Activated gamma-delta T cell treated with Interleukin-2 at 50 U/mL for 16 hours (primary cell): Measurements from ENCODE around the gene KCTD16.

Experiments
- DNase-seq: peaks from one replicate; pipeline ENCODE4 v3.0.0-alpha.2; 2020

The KCTD16 gene

DNA sequence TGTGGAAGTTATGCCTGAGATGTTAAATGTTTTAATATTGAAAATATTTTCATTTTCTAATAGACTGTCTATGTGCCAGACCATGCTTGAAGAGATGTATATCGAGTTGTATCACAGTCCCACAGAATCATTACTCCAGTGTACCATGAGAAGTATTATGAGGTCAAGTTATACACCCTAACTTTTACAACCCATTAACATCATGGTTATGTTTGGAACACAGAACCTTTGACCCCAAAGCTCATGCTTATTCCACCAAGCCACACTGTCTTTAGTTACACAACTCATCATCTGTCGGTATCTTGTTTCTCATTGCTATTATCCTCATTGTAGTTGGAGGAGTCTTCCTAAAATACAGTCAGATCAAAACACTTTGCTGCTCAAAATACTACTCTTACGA lies 248.0 kb downstream of the KCTD16 start:
- no peak for DNase-seq

DNA sequence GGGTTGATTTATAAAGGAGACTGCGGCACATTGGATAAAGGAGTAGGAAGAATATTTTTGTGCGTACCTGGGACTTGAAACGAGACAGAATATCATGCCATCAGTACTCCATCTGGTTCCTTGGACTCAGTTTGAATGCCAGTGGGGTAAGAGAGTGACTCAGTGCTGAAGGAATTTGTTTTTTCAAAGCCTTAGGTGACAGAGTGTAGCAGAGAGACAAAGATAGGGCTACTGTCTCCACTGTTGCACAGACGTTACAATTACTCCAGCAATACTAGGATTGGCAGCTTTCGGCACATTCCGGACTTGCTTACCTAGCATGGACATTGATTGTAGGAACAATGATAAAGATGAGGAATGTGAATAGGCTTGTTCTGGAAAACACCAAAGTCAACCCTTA lies 250.7 kb downstream of the KCTD16 start:
- DNase-seq: no peak

DNA sequence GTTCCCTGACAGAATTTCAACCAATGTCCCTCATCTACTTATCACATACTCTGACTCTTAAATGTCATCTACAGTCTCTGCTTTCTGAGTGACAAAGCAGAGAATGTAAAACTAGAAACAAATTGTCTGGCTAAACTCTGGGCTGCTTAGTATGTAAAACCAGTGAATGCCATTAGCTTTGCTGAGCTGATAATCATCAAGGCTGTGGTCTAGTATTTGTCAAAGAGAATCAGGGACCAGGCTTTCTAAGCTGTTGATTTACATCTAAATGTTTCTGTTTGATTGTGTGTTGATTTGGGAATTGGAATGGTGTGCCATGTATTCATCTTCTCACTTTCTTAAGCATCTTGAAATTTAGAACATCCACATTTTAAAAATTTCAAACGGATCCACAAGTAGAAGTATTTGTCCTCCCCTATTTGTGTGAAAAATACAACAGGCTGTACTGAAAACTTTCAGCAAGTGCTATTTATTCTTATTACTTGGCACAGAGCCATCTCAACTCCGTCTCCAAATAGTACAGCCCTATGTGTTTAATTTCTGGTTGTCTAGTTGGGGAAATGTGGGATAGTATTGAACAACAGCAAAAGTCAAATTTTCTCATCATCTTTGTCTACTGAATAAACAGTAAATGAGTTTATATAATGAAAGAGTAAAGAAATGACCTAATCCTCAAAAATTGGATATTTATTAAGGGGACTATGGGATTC lies 251.5 kb downstream of the KCTD16 start:
- DNase-seq: no peak

DNA sequence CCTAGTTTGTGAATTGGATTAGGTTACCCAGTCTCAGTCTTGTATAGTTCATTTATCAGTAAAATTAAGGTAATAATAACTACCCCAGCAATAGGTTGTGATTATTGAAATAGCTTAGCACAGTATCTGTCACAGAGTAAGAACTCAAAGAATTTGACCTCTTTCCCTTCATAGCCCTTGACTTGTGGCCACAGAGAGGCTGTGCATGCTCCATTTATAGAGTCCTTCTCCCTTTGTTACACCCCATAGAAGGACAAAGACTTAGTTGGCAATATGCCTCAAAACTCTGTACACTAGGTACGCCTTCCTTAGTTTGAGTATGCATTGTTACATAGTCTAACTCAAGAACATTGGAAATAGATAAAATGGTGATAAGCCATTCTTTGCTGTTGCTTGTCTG lies 257.2 kb downstream of the KCTD16 start:
- no peak for DNase-seq

DNA sequence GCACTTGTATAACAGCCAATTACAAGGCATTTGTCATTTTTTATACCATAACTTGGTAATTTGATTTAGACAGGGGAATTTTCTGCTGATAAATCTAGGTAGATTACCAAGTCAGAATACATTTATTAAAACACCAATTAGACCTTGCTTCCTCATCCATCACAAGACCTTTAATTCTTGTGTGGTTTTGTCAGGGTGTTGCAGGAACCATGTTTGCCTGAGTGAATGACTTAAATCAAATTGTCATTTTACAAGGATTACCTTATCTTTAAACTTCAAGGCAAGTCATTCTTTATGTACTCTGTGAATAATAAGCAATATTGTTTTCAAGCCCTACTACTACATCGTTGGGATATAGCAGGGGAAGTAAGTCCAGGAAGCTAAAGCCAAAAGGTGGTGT lies 257.7 kb downstream of the KCTD16 start:
- DNase-seq: no peak

DNA sequence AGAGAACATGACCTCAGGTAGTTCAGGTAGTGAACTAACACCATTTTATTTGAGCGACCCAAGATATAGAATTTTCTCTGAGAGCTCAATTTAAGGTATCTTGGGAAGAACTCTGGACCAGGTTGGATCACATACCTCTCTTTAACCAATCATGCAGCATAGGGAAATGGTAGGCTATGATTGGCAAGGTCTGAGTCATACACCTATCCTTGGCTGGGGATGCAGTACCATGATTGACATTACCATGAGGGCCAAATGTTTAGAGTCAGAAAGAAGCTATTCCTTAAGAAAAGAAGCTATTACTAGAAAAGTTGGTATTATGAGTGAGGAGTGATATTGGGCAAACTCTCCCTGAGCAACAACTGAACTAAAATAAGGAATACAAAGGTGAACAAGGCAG lies 258.7 kb downstream of the KCTD16 start:
- no peak for DNase-seq

DNA sequence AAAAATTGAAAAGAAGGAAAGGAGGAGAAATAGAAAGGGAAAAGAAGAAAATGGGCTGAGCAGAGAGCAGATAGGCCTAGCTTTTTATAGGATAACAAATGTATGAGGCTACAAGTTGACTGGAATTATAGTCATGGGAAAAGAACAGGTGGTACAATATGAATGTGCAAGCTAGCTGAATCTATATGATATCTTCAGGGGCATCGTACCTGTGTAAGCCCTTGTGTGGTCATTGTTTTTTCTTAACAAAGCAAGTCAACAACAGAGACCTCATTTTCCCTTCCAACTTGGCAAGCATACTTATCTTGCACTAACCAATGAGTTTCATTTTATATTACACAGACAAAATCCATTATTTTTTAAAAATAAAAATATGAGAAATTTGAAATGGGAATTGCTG lies 259.2 kb downstream of the KCTD16 start:
- DNase-seq: no peak

DNA sequence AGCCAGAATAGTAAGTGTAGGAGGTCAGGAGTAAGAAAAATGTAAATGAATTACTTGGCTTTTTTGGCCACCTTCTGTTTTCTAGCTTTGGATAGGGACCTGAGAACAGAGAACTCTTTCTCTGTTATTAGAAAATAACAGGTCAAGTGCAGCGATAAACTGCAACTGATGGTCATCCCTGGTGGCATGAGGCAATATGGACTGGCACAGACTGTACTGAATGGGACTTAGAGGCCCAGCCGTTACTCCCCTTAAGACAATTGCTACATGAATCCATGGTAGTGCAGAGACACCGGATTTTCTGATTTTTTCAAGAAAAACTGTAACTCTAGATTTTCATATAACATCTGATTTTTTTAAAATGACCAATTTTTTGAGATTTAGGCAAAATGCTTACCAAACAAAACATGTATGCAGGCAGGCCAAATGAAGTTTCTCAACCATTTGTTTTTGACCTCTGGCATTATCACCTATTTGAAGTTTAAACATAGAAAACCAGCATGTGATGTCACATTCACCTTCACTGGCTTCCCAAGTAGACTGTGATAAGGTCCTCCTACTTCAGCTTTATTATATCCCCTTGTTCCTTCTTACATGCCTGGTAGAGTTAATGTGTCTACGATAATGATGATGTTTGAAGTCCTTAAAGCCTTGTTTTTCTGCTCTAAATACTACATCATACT lies 262.6 kb downstream of the KCTD16 start:
- DNase-seq: no peak

DNA sequence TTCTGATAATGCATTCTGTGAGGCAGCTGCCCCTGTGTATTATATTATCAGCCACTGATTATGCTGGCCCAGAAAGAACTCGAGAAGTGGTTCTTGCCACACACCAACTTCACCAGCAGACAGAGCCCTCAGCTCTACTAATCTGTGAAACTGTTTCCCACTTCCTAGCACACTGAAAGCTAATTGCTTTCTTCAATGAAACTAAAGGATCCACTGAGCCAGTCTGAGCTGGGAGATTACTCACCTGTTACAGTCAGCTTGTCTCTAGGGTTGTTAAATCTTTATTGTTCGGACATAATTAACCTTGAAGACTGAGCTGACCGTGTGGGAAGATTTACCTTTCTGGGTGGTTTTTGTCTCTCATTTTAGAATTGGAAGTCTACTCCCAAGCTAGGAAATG lies 263.2 kb downstream of the KCTD16 start:
- DNase-seq: no peak

DNA sequence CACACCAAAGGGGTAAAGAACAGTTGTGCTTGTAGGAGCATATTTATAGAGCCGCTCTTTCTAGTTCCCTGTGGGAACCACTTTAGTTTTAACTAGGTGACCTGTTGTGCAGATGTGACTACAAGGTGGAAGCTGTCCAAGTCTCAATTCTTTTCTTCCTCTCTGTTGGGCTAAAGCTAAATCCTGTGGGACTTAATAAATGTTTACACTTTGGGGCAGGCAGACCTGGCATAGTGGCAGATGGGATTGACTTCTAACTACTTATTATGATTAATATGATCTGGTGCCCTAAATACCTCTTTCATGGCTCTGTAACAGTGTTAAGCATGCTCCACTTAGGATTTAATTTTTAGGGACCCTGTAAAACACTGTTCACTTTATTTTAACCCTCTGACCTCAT lies 265.3 kb downstream of the KCTD16 start:
- DNase-seq: no peak

DNA sequence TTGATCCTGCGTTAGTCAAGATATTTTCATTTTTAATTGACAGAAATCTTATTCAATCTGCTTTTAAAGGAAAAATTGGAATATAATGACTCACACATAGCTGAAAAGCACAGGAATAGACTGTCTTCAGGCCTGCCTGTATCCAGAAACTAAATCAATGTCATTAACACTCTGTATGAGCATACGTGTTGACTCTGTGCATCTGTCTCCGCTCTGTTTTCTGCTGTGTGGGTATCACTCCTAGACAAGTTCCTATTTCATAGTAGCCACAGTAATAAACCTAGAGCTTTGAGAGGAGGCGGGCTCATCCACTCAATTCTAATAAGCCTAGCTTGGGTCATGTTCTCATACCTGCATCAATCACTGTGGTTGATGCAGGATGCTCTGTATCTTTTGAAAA lies 267.6 kb downstream of the KCTD16 start:
- no peak for DNase-seq

DNA sequence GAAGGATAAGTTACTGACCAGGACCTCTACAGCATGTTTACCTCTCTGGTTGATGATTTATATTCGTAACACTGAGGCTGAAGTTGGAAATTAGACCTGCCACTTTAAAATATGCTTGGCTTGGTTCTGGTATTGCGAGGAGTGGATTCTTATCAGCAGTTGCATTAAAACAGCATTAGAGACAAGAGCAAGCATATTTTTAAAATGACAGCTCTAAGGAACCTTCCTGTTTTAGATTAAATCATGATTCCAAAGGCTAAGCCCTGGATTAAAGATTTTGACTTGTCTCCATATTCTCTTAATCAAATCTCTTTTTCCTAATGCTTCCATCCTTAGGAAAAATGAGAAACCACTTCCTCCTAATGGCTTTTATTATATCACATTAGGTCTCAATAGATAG lies 277.8 kb downstream of the KCTD16 start:
- no peak for DNase-seq

DNA sequence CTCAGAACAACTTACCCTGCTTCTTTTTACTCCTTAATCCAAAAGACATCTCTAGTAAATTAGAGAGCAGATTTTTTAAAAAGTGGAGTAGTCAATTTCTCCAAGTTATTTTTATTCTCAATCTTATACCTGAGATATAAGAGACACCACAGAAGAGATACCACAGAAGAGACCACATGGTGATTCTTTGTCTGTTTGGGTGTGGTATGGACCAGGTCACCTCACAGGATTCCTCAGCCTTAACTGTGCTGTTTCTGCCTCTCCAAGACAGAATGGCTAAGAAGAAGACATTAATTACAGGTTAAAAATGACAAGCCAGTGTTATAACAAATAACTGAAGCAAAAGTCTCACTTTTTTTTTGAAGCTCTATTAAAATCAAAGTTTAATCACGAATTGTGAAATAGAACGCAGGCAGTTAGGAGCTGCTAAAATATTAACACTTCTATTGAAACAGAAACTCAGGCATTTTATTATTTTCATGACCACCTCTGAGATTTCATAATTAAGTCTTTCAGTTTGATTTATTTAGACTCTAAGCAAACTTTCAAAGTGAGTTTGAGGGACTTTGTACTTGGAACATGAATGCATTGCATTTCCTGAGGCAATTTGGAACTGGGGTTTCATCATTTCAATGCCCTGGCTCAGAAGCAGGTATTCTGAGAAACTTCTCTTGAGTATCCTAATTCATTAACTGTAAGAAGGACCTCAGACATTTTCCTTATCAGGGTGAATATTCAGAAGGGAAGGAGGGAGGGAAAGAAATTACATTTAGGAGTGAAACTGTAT lies 280.7 kb downstream of the KCTD16 start:
- no peak for DNase-seq

DNA sequence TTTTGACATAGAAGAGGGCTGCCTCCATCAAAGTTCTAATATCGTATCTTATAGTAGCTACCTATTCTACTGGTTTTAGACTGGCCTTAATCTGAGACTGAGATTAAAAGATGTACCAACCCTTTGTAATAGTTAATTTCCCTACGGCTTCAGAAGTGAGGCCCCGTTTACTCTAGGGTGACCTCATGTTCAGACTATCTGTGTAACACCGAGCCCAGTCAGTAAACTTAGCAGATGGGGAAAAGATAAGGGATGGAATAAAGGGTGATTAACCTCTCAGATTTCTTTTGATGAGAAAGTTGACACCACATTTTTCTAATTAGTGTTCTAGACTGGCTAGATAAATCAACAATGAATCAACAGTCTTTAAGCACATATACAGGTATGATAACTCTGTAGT lies 283.1 kb downstream of the KCTD16 start:
- DNase-seq: no peak

DNA sequence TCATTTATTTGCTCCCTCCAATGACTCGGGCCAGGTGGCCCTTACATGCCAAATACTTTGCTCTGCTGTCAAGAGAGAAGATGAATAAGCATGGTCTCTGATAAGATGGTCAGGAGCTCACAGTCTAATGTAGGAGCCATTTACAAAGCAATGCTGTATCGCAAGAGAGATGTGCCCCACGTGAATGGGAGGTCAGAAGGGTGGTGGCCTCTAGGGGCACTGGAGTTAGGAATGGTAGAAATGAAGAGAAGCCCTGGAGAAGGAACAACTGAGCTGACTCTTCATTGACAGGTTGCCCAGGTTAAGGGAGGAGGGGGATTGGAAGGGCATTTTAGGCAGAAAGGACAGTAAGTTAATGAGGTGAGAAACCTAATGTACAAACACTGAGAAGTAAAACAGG lies 286.5 kb downstream of the KCTD16 start:
- DNase-seq: no peak

DNA sequence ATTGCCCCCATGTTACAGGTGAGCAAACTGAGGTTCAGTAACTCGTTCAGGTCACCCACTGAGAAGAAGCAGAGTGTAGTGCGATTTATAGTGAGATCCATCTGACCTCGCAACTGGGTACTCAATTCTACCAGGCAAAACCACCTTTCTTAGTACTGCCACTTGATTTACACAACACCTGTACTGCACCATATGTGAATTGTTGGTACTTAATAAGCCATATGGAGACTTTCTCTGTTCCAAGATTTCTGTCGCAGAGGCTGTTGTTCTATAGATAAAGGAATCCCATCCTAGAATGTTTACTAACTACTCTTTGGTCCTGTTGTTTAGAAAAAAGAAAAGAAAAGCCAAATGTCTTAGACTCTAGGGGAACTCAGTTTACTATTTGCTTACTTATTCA lies 287.5 kb downstream of the KCTD16 start:
- no peak for DNase-seq

DNA sequence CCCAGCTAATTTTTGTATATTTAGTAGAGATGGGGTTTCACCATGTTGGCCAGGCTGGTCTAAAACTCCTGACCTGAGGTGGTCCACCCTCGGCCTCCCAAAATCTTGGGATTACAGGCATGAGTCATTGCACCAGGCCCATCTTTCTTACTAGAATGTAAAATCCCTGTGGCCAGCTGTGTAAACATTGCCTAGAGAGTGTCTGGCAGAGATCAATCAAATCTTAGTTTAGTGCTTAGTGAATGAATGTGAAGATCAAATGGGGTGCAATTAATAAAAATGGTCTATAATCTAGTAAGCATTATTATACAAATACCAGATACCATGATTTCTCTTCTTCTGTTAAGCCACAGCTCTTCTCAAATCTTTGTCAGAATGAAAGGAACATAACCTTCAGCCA lies 289.9 kb downstream of the KCTD16 start:
- DNase-seq: no peak

DNA sequence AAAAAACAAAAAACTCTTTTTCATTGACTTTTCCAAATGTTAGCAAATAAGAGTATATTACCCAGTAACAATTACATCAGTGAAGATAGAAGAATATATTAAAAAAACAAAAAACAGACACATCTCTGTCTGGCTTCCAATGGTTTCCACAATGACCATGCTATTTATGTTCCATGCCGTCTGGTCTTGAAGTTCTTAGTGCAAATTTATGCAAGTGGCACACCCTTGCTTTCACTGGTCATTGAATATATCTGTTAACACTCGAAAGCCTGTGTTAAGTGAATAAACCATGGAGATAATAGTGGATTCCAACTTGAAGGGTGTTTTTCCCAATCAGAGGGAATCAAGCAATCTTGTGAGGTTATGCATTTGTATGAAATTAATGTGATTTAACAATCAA lies 291.9 kb downstream of the KCTD16 start:
- DNase-seq: no peak

DNA sequence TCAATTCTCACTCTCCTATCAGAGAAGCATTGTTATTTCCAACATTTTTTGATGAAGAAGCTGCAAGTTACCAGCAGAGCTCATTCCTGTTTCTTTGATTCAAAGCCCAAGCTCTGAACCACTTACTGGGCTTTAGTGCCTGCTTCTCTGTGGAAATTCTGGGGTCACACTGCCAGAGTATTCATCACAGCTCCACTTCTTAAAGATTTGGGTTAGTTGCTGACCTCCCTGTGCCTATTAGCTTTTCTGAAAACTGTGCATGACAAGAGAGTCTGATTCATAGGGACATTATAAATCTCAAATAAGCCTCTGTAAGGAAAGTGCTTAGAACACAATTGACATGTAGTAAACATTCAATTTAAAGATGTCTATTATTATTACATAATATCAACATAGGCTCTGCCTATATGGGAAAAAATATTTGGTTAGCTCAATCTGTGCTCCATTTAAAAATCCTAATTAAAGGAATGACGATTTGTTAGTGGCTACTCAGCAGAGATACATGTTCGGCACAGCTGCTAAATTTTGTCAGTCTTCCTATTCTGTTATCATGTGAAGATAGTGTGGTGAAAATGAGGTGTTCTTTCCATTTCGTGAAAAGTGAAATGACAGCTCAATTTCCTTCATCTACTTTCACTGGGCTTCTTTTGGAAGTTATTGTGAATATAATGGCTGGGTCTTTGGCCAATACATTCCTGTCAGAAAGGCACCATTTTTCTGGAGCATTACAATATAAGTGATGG lies 293.0 kb downstream of the KCTD16 start:
- DNase-seq: no peak

DNA sequence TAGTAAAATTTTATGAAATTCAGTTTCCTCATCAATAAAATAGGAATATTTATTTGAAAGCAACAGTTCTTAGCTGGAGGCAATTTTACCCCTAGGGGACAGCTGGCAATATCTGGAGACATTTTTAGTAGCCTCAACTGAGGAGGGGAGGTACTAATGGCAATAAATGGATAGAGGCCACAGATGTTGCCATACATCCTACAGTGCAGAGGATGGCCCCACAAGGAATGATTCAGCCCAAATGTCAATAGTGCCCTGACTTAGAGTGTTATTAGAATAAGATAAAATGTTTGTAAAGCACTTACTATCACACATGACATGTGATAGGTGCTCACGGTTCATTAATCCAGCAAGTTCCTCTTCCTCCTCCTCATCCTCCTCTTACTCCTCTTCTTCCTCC lies 293.6 kb downstream of the KCTD16 start:
- no peak for DNase-seq

DNA sequence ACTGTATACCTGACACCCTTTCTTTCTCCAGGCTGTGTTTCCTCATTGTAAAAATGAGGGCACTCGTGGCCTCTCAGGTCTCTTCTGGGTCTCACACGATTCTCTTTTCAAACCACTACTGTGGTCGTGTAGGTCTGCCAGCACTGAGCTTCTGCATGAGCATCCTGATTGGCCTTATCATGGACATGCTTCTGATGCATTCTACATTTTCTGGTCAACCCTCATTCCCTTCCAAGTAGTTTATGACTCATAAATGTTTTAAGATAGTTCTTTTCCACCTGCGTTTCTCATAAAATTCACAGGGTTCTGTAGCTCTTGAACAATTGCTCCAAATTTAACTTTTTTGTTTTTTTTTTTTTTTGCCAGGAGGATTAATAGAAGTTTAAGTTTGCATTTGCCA lies 294.8 kb downstream of the KCTD16 start:
- DNase-seq: no peak

DNA sequence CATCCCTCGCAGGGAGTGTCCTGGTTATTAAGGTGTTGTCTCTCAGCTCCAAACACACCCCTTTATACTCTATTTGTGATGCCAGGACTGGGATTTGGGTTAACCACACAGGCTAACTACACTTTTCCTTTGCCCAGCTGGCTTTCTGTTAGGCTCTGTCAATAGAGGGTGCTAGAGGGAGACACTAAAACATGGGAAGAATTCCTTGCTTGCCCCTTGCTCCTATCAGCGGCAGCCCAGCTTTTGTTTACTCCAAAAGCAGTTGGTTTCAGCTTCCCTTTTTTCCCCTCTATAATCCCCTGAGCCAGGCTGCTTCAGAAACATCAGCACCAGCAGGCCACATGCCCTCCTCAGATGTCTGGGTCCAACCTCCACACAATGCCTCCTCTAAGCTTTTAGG lies 297.1 kb downstream of the KCTD16 start:
- DNase-seq: no peak

DNA sequence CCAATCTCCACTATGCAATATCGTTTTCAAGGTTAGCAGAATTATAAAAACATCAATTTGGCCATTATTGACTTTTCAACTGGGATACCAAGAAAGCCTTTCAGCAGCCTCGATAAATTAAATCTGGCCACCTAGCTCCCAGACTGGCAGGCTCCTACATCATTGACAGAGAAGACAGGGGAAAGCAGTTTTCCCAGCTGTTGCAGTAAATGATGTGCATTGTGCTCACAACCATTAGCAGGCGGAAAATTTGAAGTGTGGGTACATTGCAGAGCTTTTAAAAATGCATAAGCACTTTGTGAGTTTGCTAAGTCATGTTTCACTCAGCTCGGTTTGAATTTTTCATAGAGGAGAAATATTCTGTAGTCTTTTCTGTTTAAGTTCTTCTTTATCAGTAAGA lies 297.9 kb downstream of the KCTD16 start:
- no peak for DNase-seq

DNA sequence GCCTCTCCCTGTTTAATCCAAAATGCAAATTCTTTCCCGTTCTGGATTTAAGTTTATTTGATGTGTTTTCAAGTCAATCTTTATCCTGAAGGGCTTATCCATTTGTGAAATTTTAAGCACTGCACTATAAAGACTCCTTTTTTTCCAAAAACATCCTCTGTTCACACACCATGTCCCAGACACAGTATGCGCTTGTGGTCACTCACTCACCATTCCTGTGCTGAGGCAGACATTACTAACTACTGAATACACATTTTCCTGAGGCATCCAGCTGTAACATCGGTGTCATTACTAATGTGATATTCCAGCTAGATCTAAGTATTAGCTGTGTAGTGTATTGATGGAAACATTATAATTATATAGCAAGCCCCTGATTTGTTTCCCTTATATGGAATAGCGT lies 298.4 kb downstream of the KCTD16 start:
- DNase-seq: no peak
